Parathyroid adenoma (tissue), 2 donors: ENCODE results near the gene AUTS2.

Experiments
- H2AFZ ChIP-seq: fragments of 300-600 bp; sonication (generic); one replicate; pipeline ENCODE4 v1.7.0; 2017; ENCODE audit warnings: antibody characterized with exemption, mild to moderate bottlenecking
- H3K27ac ChIP-seq: fragments of 300-600 bp; sonication (generic); one replicate; pipeline ENCODE4 v1.7.0; 2017
- H3K27me3 ChIP-seq: fragments of 300-600 bp; sonication (generic); one replicate; pipeline ENCODE4 v1.7.0; 2017; ENCODE audit warnings: low read length; ENCODE audit not compliant: control insufficient read depth, insufficient read depth
- H3K36me3 ChIP-seq: fragments of 300-600 bp; sonication (generic); one replicate; pipeline ENCODE4 v1.7.0; 2017; ENCODE audit warnings: low read length; ENCODE audit not compliant: control insufficient read depth, insufficient read depth
- H3K4me1 ChIP-seq: fragments of 300-600 bp; sonication (generic); one replicate; pipeline ENCODE4 v1.7.0; 2017; ENCODE audit warnings: control low read depth
- H3K4me2 ChIP-seq: fragments of 300-600 bp; sonication (generic); one replicate; pipeline ENCODE4 v1.7.0; 2017; ENCODE audit warnings: low read length
- H3K4me3 ChIP-seq: fragments of 300-600 bp; sonication (generic); one replicate; pipeline ENCODE4 v1.7.0; 2017; ENCODE audit warnings: low read depth, low read length
- H3K79me2 ChIP-seq: fragments of 300-600 bp; sonication (generic); one replicate; pipeline ENCODE4 v1.7.0; 2017; ENCODE audit warnings: control low read depth
- H3K9ac ChIP-seq: fragments of 300-600 bp; sonication (generic); one replicate; pipeline ENCODE4 v1.7.0; 2017; ENCODE audit warnings: mild to moderate bottlenecking
- H3K9me3 ChIP-seq: fragments of 300-600 bp; sonication (generic); one replicate; pipeline ENCODE4 v1.7.0; 2017; ENCODE audit warnings: low read length; ENCODE audit not compliant: control insufficient read depth
- CTCF ChIP-seq: fragments of 300-600 bp; sonication (generic); IDR thresholded peaks from one replicate; pipeline ENCODE4 v1.7.0; 2017; ENCODE audit warnings: antibody characterized with exemption, mild to moderate bottlenecking
- donor health status: primary hyperparathyroidism.

Gene AUTS2

GRCh38 chr7:70539617-70540016 lies 941.3 kb downstream of the AUTS2 start:
- Histone ChIP-seq H3K9me3 (no peaks in the 10 kb centered on the region), H3K4me1 (peaks cover 3% of the 10 kb centered on the region), H2AFZ (no peak overlapping the region), H3K79me2 (no peaks in the 10 kb centered on the region), H3K9ac (no peak overlapping the region), H3K4me3 (no peak overlapping the region), H3K27me3 (no peaks in the 10 kb centered on the region), H3K36me3 (no peaks in the 10 kb centered on the region), H3K27ac (no peak overlapping the region), H3K4me2 (no peak overlapping the region)
- no peak for TF ChIP-seq CTCF

GRCh38 chr7:70540641-70541040 lies 942.4 kb downstream of the AUTS2 start:
- peaks cover 3% of the 10 kb centered on the region for H3K4me1 ChIP-seq
- no peak for TF ChIP-seq CTCF
- H2AFZ ChIP-seq, result no peak overlapping the region
- H3K79me2 ChIP-seq, result no peaks in the 10 kb centered on the region
- no peak overlapping the region for H3K4me2 ChIP-seq
- H3K9me3 ChIP-seq, result no peaks in the 10 kb centered on the region
- no peaks in the 10 kb centered on the region for H3K36me3 ChIP-seq
- H3K4me3 ChIP-seq, result no peak overlapping the region
- H3K27me3 ChIP-seq, result no peaks in the 10 kb centered on the region
- no peak overlapping the region for H3K27ac ChIP-seq
- no peak overlapping the region for H3K9ac ChIP-seq

GRCh38 chr7:70542750-70543376 lies 944.6 kb downstream of the AUTS2 start:
- H3K4me3 ChIP-seq, result no peak overlapping the region
- H3K27ac ChIP-seq, result no peak overlapping the region
- TF ChIP-seq CTCF, result no peak
- no peaks in the 10 kb centered on the region for H3K36me3 ChIP-seq
- H3K9ac ChIP-seq, result no peak overlapping the region
- H3K9me3 ChIP-seq, result no peaks in the 10 kb centered on the region
- H2AFZ ChIP-seq, result no peak overlapping the region
- no peaks in the 10 kb centered on the region for H3K27me3 ChIP-seq
- peaks cover 3% of the 10 kb centered on the region for H3K4me1 ChIP-seq
- no peaks in the 10 kb centered on the region for H3K79me2 ChIP-seq
- no peak overlapping the region for H3K4me2 ChIP-seq

GRCh38 chr7:70544016-70544415 lies 945.7 kb downstream of the AUTS2 start:
- Histone ChIP-seq H3K9ac (no peak overlapping the region), H3K4me3 (no peak overlapping the region), H3K27ac (no peak overlapping the region), H3K4me2 (no peak overlapping the region), H3K9me3 (no peaks in the 10 kb centered on the region), H3K4me1 (peaks cover 3% of the 10 kb centered on the region), H3K79me2 (no peaks in the 10 kb centered on the region), H3K27me3 (no peaks in the 10 kb centered on the region), H2AFZ (no peak overlapping the region), H3K36me3 (no peaks in the 10 kb centered on the region)
- no peak for TF ChIP-seq CTCF

- Histone ChIP-seq H3K36me3 (no peaks in the 10 kb centered on the region), H3K4me1 (peaks cover 3% of the 10 kb centered on the region), H2AFZ (no peak overlapping the region), H3K9me3 (no peaks in the 10 kb centered on the region), H3K27ac (no peak overlapping the region), H3K27me3 (no peaks in the 10 kb centered on the region), H3K4me3 (no peak overlapping the region), H3K79me2 (no peaks in the 10 kb centered on the region), H3K4me2 (no peak overlapping the region), H3K9ac (no peak overlapping the region)
- TF ChIP-seq CTCF, result no peak
Measured at GRCh38 chr7:70545214-70545613, 946.9 kb downstream of the AUTS2 start.
